ENCODE measurements around the gene UNC5C.

The UNC5C gene

DNA sequence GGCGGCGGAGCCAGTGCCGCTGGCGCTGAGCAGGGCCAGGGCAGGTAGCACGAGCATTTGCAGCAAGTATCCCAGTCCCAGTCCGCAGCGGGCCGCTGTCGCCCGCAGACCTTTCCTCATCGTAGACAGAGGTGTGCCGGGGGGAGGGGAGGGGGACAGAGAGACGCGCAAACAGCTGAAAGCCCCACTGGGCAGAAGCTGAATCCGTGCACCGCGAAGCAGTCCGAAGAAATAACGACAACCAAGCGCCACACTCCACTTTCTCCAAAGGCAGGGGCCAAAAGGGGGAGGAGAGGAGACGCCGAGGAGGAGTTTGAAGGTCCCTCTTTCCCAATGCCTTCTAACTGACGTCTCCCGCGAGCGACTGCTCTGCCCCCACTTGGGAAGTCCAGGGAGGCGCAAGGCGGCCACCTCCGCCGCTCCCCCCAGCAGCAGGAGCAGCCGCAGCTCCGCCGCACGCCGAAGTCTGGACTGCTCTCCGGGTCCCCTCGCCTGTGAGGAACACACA, at the start of gene UNC5C:
UNC5C (minus strand) TSS at position 236 of the 508 bp plus-strand sequence.
- DNase-seq: no peak

DNA sequence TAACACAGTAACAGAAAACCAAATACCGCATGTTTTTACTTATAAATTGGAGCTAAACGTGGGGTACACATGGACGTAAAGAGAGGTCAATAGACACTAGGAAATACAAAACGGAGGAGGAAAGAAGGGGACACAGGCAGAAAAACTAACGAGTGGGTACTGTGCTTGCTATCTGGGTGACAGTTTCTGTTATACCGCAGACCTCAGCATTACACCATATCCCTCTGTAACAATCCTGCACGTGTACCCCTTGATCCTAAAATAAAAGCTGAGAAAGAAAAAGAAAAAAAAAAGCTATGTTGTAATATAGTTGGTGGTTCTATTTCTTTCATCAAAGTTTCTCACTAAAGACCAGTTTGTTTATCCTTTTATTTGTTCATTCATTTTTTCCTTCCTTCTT, 47.9 kb upstream of the UNC5C start:
- DNase-seq: no peak

DNA sequence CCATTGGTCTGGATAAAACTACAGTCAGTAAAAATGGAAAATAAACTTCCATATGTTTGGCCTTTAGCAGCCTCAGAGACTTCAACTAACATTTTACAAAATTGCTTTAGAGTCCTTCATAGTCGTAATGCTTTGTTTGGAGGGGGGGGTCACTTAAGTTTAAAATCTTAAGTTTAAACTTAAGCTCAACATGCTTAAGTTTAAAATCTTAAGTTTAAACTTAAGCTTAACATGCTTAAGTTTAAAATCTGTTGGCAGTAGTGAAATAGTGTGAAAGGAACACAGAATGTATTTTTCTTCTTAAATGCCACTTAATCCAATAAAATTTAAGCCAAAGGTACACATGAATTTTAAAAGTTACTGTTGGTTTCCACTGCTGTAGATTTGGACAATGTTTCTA, 45.9 kb upstream of the UNC5C start:
- DNase-seq: no peak

DNA sequence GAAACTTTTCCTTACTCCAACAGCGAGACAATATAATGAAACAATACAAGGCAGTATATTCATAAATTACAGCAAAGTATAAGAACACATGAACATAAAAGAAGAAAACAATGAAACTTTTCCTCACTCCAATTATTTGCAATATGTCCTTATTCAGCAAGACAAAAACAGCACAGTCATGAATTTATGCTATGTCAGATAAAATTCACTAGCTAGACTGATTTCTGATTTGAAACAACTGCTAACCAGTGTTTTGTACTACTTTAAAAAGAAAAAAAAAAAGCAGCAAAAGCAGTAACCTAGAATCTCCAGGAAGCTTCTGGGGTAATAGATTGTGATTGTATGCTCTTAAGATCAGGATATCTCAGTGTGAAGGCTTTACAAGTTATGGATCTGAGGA, 45.2 kb upstream of the UNC5C start:
- peak; percentile 40 for DNase-seq

DNA sequence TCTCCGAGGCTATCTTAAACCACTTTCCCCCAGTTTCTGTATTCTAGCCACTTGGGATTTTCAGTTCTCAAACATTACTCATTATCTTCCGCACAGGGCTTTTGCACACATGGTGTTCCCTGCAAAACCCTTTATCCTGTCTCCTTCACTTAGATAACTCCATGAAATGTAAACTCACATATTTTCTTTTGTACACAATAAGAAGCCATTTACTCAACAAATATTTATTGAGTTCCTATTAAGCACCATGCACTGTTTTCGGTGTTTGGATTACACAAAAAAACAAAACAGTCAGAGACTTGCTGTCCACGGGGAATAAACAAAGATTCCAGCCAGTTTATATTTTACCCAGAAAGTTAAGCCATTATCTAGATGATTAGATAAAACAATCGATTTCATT, 42.5 kb upstream of the UNC5C start:
- DNase-seq: no peak

DNA sequence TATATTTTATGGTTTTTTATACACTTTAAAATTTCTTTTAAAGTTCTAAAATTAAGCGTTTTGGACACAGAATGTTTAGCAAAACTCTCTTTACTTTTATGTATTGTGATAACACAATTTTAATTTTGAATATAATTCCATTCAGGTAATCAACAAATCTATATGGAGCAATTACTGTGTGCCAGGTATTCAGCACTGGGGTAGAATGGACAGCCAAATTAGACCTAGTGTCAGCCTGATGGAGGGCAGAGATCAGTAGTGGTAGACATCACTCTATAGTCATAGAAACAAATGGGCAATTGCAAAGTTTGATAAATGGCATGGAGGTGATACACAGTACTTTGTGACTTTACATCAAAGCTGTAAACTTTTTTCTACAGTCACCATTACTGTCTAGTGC, 41.8 kb upstream of the UNC5C start:
- no peak for DNase-seq

DNA sequence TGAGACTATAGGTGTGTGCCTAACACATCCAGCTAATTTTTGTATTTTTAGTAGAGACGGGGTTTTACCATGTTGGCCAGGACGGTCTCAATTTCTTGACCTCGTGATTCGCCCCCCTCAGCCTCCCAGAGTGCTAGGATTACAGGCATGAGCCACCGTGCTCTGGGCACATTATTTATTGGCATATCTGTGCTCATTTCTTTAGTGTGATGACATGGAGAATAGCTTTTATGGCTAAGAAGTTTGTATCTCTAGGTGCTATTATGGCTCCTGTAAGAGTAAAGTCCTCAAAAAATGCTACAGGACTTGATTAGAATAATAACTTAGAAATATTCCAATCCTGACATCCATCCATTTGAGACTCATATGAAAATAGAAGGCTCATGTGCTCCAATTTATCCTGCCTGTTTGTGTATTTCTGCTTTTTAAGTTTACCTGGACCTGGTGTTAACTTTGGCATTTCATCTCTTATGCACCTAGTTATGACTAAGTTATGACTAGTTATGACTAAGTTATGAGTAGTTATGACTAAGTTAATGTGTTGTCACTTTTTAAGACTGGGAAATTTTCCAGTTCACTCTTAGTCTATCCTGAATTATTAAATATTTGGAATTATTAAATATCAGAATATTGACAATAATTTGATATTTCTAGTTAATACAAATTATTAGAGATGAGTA, 36.4 kb upstream of the UNC5C start:
- no peak for DNase-seq

DNA sequence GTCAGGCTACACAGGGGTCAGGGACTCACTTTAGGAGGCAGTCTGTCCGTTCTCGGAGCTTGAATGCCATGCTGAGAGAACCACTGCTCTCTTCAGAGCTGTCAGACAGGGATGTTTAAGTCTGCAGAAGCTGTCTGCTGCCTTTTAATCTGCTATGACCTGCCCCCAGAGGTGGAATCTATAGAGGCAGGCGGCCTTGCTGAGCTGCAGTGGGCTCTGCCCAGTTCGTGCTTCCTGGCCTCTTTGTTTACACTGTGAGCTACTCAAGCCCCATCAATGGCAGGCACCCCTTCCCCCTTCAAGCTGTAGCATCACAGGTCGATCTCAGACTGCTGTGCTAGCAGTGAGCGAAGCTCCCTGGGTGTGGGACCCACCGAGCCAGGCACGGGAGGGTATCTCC, 31.5 kb upstream of the UNC5C start:
- no peak for DNase-seq

DNA sequence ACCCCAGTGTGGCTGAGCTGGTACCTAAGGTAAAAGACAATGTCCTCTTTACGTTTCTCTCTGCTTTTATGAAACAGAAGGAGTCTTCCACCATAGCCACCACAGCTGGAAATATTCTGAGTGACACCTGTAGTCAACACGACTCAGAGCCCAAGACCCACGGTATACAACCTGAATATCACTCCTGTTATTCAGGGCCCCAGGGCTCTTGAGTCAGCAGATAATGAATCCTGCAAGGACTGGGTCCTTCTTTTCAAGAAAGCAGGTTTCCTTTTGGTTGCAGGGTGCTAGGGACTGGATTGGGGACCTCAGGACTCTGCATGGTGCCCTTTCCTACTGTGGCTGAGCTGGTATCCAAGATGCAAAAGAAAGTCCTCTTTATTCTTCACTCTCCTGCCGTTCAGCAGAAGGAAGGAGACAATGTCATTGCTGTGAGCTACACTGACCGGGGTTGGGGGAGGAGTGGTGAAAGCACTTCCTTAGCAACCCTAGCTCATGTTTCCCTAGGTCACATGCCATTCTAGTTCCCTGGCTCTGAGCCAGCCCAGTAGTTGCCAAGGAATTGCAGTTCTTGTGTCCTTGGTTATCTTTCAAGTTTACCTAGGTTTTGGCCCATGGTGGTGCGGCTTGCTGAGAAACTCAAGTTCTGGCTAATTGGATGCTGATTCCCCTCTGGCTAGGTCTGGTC, 23.7 kb upstream of the UNC5C start:
- DNase-seq: peak; percentile 95

DNA sequence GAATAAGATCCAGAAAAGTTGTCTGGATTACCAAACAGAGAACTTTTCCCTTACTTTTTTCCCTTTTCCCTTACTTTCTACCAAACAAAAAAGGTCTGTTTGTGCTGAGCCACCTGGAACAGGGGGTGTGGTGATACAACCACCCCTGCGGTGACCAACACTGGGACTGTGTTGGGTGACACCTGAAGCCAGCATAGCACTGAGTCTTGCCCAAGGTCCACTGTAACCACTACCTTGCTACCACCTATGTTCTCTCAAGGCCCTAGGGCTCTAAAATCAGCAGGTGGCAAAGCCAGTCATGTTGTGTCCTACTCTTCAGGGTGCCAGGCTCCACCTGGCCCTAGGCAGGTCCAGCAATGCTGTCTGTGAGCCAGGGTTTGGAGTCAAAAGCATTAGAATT, 22.8 kb upstream of the UNC5C start:
- no peak for DNase-seq

DNA sequence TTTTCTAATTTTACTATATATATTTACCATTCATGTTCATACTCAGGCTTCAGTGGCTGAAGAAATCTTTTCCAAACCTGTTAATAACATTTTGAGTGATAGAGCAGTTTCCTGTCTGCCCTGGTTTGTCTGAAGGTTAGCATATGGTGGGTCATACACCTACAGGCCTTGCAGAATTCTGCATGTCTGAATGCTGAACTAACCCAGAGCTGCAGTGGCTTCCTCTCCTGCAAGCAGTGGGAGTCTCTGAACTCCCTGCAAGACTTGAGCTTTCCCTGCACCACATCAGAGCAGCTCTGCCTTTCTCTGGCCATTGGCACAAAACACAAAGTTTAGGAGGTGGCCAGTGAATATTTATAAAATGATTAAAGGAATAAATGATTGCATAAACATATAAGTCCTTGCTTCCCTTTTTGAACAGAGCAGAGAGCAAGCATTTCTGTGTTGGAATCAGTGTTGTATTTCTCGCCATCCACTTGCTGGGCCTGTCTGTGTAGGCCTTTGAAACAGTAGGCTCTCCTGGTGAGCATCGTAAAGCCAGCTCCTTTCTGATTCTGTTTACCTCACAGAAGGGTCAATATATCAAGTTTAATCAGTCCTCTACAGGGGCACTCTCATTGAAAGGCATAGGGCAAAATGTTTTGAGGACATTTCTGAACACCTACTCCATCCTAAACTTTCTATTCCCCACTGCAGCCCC, 15.0 kb upstream of the UNC5C start:
- DNase-seq: no peak

DNA sequence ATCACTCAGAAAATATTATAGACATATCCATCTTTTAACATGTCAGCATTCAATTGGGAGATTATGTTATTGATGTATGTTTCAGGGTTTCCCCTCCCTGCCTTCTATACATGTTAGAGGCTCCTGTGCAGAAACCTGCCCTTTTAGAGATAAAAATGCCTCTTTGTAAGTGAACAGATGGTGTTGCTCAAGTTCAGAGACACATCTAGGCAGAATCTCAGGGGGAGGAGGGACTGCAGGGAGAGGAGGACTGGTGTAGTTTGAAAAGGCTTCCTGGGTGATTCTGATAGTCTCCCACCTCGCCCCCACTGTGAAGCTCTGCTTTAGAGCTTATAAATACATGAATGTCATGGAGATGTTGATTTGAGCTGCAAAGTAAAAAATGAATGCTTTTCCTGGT, 12.0 kb upstream of the UNC5C start:
- no peak for DNase-seq

DNA sequence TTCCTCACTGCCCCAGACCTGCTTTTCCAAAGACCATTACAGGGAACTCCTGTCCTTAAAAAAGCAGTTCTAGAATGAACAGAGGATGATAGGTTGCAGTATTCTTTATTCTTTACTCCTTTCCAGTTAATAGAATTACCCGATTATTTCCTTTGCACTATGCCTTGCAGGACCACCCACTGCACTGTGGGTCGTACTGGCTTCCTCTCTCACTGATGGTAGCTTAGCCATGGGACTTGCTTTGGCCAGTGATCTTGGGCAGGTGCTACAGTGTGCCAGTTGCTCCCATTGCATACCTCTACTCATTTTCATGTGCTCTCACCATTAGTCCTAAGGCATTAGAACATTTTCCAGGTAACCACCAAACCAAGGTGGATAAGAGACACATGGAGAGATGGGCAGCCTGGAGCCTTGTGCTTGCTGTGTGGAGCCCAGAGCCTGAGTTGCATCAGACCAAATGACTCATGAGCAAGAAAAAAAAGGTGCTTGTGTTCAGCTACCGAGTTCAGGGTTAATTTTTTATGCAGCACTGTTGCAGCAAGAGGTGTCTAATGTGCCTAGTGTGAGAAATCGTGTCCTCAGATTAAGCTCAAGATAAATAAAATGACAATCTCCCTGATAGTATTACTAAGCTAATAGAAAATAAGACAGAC, 7.6 kb upstream of the UNC5C start:
- DNase-seq: peak; percentile 41

DNA sequence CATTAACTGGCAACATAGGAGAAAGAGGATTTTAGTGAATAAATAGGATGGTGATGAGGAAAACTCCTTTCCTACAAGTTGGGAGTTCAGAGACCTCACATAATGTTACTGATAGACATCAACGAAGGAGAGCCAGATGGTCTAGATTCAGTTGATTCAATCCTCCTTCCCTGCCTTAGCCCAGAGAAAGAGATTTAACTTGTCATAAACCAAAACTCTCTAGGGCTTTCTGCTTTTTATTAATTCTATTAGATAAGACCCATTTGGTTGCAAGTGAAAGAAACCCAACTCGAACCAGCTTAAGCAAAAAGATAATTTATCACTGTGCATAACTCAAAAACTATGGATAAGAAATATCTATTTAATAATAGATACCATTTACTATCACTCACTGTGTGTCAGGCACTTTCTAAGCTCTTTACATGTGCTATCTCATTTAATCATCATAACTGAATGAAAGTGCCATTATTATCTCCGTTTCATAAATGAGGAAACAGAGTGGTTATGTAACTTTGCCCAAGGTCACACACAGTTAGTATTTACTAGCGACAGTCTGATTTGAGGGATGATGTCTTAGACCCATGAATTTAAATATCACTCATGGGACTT, 4.3 kb upstream of the UNC5C start:
- DNase-seq: no peak

DNA sequence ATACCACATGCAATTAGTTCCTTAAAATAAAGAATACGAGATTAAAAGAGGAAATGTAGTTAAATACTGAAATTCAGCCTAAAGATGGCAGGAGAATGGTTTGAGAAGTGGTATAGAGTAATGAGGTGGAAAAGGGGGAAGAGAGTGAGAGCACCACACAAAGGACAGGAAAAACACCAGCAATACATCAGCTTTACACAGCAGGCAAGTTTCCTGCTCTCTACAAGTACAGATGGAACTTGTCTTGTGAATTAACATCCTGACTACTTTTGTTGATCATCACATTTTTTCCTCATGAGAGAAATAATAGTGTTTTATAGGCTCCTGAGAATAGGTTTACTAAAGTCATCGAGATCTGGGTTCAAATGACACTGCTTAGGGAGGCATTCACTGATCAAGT, 2.9 kb upstream of the UNC5C start:
- peak; percentile 31 for DNase-seq

DNA sequence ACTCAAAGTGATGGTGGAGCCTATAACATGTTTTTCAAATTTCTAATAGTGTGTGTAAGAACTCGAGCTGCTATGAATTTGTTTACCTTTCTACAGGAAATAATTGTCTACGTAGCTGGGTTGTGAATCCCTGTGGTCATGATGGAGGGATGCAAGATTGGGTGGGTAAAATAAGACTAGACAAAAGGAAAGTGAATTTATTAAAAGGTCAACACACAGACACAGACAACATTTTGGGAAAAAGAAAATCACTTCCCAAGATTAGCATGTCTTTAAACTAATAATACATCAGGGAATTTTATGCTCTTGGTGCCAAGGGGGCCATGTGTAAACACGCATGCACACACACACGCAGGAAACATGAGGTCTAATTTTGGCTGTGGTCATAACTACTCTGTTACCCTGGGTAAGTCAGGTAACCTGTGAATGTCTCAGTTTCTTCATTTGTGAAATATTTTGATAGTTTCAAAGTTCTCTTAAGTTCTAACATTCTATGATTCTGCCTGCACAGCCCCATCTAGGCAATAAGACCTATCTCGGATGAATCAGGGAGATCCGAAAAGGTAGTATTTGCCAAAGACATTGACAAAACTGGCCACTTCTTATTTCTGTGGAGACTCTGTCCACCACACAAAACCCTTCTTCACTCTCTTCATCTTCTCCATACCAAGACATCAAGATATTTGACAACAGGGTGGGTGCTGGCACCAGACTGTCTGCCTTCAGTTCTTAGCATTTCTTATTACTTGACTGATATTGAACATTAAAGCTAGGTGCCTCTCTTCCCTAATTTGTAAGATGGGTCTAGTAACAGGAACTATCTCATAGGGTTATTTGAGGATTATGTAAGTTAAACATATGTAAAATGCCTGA, 1.6 kb upstream of the UNC5C start:
- DNase-seq: no peak

DNA sequence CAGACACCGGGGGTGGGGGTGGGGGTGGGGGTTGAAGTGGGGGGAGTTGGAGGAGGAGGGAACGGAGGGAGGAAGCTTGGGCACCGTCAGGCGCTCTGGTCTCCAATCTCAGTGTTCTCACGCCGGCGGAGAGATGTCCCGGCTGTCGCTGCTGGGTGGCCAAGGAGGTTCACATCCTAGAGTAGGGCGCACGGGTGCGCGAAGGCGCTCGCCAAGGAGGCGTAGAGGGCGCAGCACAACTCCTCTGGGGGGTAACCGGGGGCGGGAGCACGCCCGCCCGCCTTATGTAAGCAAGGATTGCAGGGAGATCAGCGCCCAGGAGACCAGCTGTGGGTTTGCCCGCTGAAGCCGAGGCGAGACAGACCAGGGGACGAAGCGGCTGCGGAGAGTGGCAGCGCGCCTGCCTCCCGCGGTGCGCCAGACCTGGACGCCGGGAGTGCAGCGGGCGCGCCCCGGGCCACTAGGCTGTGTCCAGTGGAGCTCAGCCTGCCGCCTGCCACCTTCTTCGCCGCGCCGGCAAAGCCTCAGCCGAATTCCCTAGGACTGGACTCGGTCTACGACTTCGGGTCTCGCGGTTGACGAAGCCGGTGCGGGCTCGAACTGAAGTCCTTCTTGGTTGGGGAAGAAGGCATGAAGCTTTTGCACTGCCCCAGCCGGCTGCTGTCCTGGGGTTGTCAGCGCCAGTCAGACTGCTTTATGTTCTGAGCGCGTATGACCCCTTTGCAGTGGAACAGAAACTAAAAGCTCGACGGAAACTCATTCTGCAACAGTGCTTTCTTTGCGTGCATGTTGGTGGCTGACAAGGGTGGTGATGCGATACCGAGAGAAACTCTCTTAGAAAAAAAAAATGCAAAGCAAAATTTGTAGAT, 707 bp upstream of the UNC5C start:
- DNase-seq: peak; percentile 29

DNA sequence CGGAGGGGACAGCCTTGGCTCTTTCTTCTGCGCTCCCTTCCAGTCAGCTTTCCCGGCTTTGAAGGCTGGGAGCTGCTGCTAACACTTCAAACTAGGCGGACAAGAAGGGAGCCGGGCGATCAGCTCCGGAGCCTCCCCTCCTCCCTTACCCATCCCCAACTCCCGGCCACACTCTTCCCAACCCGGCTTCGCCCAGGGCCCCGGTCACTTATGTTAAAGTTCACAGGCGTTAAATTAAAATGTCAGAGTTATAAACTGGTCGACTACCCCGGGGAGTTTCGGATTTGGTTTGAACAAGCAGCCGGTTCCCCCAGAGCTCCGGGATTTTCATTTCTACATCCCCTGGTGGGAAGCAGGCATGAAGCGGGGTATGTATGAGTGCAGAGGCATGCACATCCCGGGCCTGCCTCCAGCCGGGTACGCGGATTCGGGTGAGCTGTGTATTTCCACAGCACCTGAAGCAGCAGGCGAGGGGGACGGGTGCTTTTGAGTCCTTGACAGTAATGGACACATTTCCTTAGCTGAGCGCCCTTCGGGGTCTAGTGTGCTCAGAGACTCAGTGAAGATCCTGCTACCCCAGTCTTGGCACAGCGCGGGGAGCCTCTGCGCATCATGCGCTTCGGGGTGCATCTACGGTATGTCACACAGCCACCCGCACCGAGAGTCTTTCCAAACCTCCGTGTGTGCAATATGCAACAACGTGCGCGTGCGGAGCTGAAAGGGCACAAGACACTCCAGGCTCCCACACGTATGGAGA, 880 bp downstream of the UNC5C start:
- peak; percentile 51 for DNase-seq

DNA sequence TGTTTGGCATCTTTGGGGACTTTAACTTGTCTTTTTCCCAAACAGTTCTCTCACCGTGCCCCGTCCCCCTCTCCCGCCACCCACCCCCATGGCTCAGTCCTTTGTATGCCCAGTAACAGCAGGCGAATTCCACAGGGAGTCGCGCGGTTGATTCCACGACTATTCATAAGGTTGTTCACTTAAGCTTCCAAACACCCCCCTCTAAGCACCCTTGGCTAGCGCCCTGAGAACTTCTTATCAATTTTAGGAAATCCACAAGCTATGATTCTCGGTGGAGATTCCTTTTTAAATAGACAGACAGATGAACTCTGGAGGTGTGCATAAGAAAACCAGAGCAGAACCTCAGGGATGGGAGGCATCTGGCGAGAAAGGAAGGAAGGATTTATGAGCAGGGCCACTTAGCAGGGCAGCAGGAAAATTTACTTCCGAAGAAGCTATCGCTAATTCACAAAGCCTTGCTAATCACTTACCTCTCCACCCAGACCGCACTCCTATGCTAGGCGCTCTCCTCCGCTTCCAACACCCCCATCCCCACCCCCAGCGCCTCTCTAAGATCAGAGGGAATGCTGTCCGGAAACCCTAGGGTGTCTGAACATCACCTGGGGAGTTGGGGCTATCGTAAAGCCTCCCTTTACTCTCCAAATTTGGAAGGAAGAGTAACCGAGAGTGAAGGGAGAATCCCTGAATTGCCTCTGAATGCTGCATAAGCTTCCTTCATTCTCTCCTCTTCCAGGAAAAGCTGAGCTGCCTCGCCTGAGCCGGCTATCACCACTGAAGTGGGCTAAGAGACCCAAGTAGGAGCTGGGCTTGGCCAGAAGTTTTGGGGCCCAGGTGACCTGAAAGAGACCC, 1.7 kb downstream of the UNC5C start:
- no peak for DNase-seq

All from OCI-M1 (cell line).